HCT116 (cell line): ENCODE data around the gene MDM2. TPM values are rescaled to one million over a fixed set of nuclear protein-coding genes. Genes with fewer than 3 reads are reported as not detected.

Experiments
- ATAC-seq: fragments of 200-7000 bp; cut with Tn5 transposase; 2 replicates; pipeline ENCODE4 v1.9.1; 2020; ENCODE audit warnings: mild to moderate bottlenecking, moderate library complexity
- Bru-seq: library from RNA; stranded (reverse); fragments of 400-500 nt; gene quantifications from one replicate; lab custom pipeline; 2021; lab: Mats Ljungman, UMichigan
- BruChase-seq, 2 experiments: library from RNA; stranded (reverse); fragments of 400-500 nt; gene quantifications; one replicate each; lab custom pipeline; 2021; lab: Mats Ljungman, UMichigan
- BruUV-seq: library from RNA; stranded (reverse); fragments of 400-500 nt; replicated peaks from 2 replicates; lab custom pipeline; 2021; lab: Mats Ljungman, UMichigan
- CTCF ChIA-PET: fragments of 300-600 bp; sonication (Branson Sonifier 250); formaldehyde crosslinking; loops from one replicate; lab custom pipeline; 2021; ENCODE audit warnings: antibody characterized with exemption; lab: Charles Lee
- POLR2A ChIA-PET: fragments of 300-600, 350-600 bp; sonication (Branson Sonifier 250); formaldehyde crosslinking; loops from one replicate; lab custom pipeline; 2021; ENCODE audit warnings: antibody characterized with exemption; lab: Charles Lee
- RAD21 ChIA-PET, 2 experiments: fragments of 300-600 bp; sonication (Branson Sonifier 250); formaldehyde crosslinking; loops; one replicate each; lab custom pipeline; 2023; ENCODE audit warnings: low total read pairs in 2 of 2; ENCODE audit not compliant: uncharacterized antibody in 2 of 2, unreplicated experiment in 2 of 2, low non-redundant PET in 1 of 2; lab: Charles Lee
- DNase-seq: peaks from one replicate; pipeline ENCODE4 v3.0.0-alpha.2; 2010; ENCODE audit warnings: low read depth, low spot score
- H2AFZ ChIP-seq: fragments of 200-600 bp; shearing (Covaris generic), sonication (generic); 2 replicates; pipeline ENCODE4 v1.6.1; 2017; ENCODE audit warnings: low read depth, mixed run types, mixed read lengths, antibody characterized with exemption, low read length; ENCODE audit not compliant: poor library complexity, severe bottlenecking
- H3K27ac ChIP-seq: 2 replicates; pipeline ENCODE4 v1.5.1; 2012; ENCODE audit warnings: low read depth, low read length
- H3K27me3 ChIP-seq: fragments of 200-600 bp; sonication (generic); 2 replicates; pipeline ENCODE4 v1.6.1; 2016; ENCODE audit warnings: mixed run types, low read length, mixed read lengths; ENCODE audit not compliant: insufficient read depth
- H3K36me3 ChIP-seq, 2 experiments: fragments of 200-500 bp in 1 of 2; fragments of 200-600 bp in 1 of 2; sonication (Bioruptor generic) in 1 of 2; sonication (generic) in 1 of 2; 2 replicates each; pipeline versions ENCODE4 v1.5.1 to v1.6.1; 2014 to 2016; ENCODE audit warnings: low read length in 2 of 2, inconsistent platforms in 1 of 2, mixed read lengths in 1 of 2, mixed run types in 1 of 2; ENCODE audit not compliant: insufficient read depth in 2 of 2, control insufficient read depth in 1 of 2
- H3K4me1 ChIP-seq, 2 experiments: fragments of 200-600 bp in 1 of 2; sonication (generic) in 1 of 2; 2 replicates each; pipeline versions ENCODE4 v1.5.1 to v1.6.1; 2012 to 2017; ENCODE audit warnings: low read length in 2 of 2, inconsistent platforms in 1 of 2, mild to moderate bottlenecking in 1 of 2, mixed read lengths in 1 of 2, mixed run types in 1 of 2, moderate library complexity in 1 of 2; ENCODE audit not compliant: insufficient read depth in 2 of 2, control insufficient read depth in 1 of 2
- H3K4me2 ChIP-seq: fragments of 200-600 bp; sonication (generic); 2 replicates; pipeline ENCODE4 v1.6.1; 2017; ENCODE audit warnings: mixed run types, low read length, mixed read lengths
- H3K4me3 ChIP-seq, 2 experiments: fragments of 200-600 bp in 1 of 2; sonication (generic) in 1 of 2; replicated peaks in 1 of 2; 2 replicates each; pipeline ENCODE4 v1.5.1; 2011 to 2016; ENCODE audit warnings: low read length in 2 of 2, control low read depth in 1 of 2, low read depth in 1 of 2, mild to moderate bottlenecking in 1 of 2, mixed read lengths in 1 of 2, mixed run types in 1 of 2
- H3K79me2 ChIP-seq: fragments of 200-600 bp; sonication (generic); 2 replicates; pipeline ENCODE4 v1.6.1; 2017; ENCODE audit warnings: mild to moderate bottlenecking, mixed run types, low read length, moderate library complexity, mixed read lengths; ENCODE audit not compliant: insufficient read depth
- H3K9ac ChIP-seq: fragments of 200-600 bp; sonication (generic); 2 replicates; pipeline ENCODE4 v1.6.1; 2016; ENCODE audit warnings: low read length, mixed read lengths
- H3K9me2 ChIP-seq: fragments of 200-600 bp; sonication (generic), shearing (Covaris generic); 2 replicates; pipeline ENCODE4 v1.6.1; 2017; ENCODE audit warnings: mixed run types, mild to moderate bottlenecking, moderate library complexity; ENCODE audit not compliant: insufficient read depth
- H3K9me3 ChIP-seq, 2 experiments: fragments of 200-500 bp in 1 of 2; fragments of 200-600 bp in 1 of 2; sonication (Bioruptor generic) in 1 of 2; sonication (generic) in 1 of 2; 2 replicates each; pipeline ENCODE4 v1.6.1; 2014 to 2017; ENCODE audit warnings: low read length in 2 of 2, mixed read lengths in 2 of 2, inconsistent platforms in 1 of 2, low read depth in 1 of 2, mild to moderate bottlenecking in 1 of 2, mixed run types in 1 of 2, moderate library complexity in 1 of 2; ENCODE audit not compliant: control insufficient read depth in 1 of 2, insufficient read depth in 1 of 2
- H4K20me1 ChIP-seq: fragments of 200-600 bp; sonication (generic), shearing (Covaris generic); 2 replicates; pipeline ENCODE4 v1.6.1; 2017; ENCODE audit warnings: mixed run types, mild to moderate bottlenecking, moderate library complexity; ENCODE audit not compliant: insufficient read depth
- CBX3 ChIP-seq: IDR thresholded peaks from 2 replicates; pipeline ENCODE4 v1.6.1; 2012; ENCODE audit warnings: low read depth
- EZH2phosphoT487 ChIP-seq: fragments of 200-600 bp; IDR thresholded peaks from 2 replicates; pipeline ENCODE4 v1.6.1; 2018; ENCODE audit warnings: antibody characterized with exemption, borderline replicate concordance
- FOSL1 ChIP-seq: IDR thresholded peaks from 2 replicates; pipeline ENCODE4 v1.6.1; 2012; ENCODE audit warnings: low read depth
- JUND ChIP-seq: IDR thresholded peaks from 2 replicates; pipeline ENCODE4 v1.6.1; 2012
- POLR2A ChIP-seq: IDR thresholded peaks from 2 replicates; pipeline ENCODE4 v1.7.0; 2011; ENCODE audit warnings: borderline replicate concordance; ENCODE audit not compliant: insufficient read depth, insufficient read length; ENCODE audit errors: extremely low read depth
- POLR2AphosphoS5 ChIP-seq: IDR thresholded peaks from 2 replicates; pipeline ENCODE4 v1.6.1; 2011; ENCODE audit warnings: mild to moderate bottlenecking, low read depth, low read length, moderate library complexity
- RAD21 ChIP-seq: IDR thresholded peaks from 2 replicates; pipeline ENCODE4 v1.6.1; 2012; ENCODE audit warnings: low read depth, mild to moderate bottlenecking
- SIN3A ChIP-seq: IDR thresholded peaks from 2 replicates; pipeline ENCODE4 v1.6.1; 2012; ENCODE audit warnings: low read depth
- SP1 ChIP-seq: IDR thresholded peaks from 2 replicates; pipeline ENCODE4 v1.6.1; 2012; ENCODE audit warnings: low read depth
- SRF ChIP-seq: IDR thresholded peaks from 2 replicates; pipeline ENCODE4 v1.6.1; 2012; ENCODE audit warnings: low read depth
- YY1 ChIP-seq: IDR thresholded peaks from 2 replicates; pipeline ENCODE4 v1.6.1; 2011; ENCODE audit warnings: low read length, low read depth, moderate library complexity, mild to moderate bottlenecking; ENCODE audit not compliant: insufficient replicate concordance; ENCODE audit errors: extremely low read depth
- ZFX ChIP-seq: fragments of 450-650 bp; IDR thresholded peaks from 2 replicates; pipeline ENCODE4 v1.6.1; 2017
- intact Hi-C: fragments of 100-400 bp; cut with micrococcal nuclease; formaldehyde crosslinking; loops from 2 replicates; pipeline ENCODE4 v1.10.0; 2022
- long read RNA-seq: library from polyadenylated mRNA; unstranded; transcript quantifications from one replicate; pipeline ENCODE4 v2.0.0, GENCODE V29; 2021; ENCODE audit not compliant: unreplicated experiment
- polyA plus RNA-seq: library from polyadenylated mRNA; unstranded; fragments of >200 nt; gene quantifications from 2 replicates; pipeline ENCODE4 v1.2.1, GENCODE V29; 2012; ENCODE audit warnings: missing spikeins
- total RNA-seq: library from RNA; stranded (reverse); gene quantifications from one replicate; pipeline ENCODE4 v1.2.1, GENCODE V29; 2021; ENCODE audit not compliant: unreplicated experiment
- TF ChIP-seq, protein P1 (sequence below): IDR thresholded peaks from 2 replicates; pipeline ENCODE4 v1.6.1; 2012; ENCODE audit warnings: low read depth
- TF ChIP-seq, protein P2 (sequence below): IDR thresholded peaks from 2 replicates; pipeline ENCODE4 v1.6.1; 2012
- TF ChIP-seq, protein P3 (sequence below): IDR thresholded peaks from 2 replicates; pipeline ENCODE4 v1.6.1; 2011; ENCODE audit warnings: mild to moderate bottlenecking, low read length, moderate library complexity; ENCODE audit not compliant: insufficient replicate concordance; ENCODE audit errors: extremely low read depth
- TF ChIP-seq, protein P4 (sequence below), 3 experiments: fragments of 200-600 bp in 1 of 3; sonication (generic) in 1 of 3; IDR thresholded peaks in 2 of 3; conservative IDR thresholded peaks in 1 of 3; 2 replicates each; pipeline ENCODE4 v1.5.1; 2012 to 2017; ENCODE audit warnings: low read depth in 2 of 3, low read length in 2 of 3, antibody characterized with exemption in 1 of 3, borderline replicate concordance in 1 of 3, control low read depth in 1 of 3, mild to moderate bottlenecking in 1 of 3, mixed read lengths in 1 of 3, mixed run types in 1 of 3, moderate library complexity in 1 of 3; ENCODE audit not compliant: insufficient read depth in 1 of 3

MDM2 gene
- total RNA-seq, result 170 TPM
- 33.0 and 35.6 TPM in 2 replicates for polyA plus RNA-seq
- Bru-seq, nascent RNA, result percentile 96 among the genes with signal in this experiment
- percentile 98 among the genes with signal in this experiment for BruChase-seq, experiment 1, labeled RNA remaining after a 6-hour chase
- BruChase-seq, experiment 2, labeled RNA remaining after a 2-hour chase, result percentile 98 among the genes with signal in this experiment
- long read RNA-seq, full-length matches to known transcripts, result 14 of 36 reads
- long read RNA-seq, partial matches to known transcripts, result 2 of 36 reads
- long read RNA-seq, other reads (novel, unspliced or antisense), result 20 of 36 reads

DNA sequence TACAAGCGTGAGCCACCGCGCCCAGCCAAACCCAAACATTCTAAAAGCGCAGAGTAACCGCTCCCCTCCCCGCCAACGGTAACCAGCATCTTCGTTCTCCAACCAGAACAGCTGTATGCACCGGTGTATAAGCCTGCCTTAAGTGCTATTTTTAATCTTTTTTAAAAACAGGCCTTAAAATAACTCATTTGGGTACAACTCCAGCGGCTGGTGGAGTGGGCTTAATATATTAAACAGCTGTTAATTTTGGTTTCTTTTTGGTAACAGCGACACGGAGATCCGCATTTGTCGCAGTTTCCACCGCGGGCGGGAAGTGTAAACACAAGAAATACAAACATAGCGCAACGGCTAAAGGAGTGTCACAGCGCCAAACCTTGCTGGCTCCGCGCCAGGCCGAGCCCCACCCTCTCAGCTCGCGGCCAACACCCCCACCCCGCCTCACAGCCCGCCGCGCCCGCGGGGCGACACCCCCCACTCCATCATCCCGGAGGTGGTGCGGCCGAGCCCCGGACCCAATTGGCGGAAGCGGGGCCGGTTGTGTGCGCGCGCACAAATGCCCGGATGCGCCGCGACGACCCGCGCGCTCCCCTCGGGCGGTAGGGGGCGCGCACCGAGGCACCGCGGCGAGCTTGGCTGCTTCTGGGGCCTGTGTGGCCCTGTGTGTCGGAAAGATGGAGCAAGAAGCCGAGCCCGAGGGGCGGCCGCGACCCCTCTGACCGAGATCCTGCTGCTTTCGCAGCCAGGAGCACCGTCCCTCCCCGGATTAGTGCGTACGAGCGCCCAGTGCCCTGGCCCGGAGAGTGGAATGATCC is at the start of gene MDM2:
Gene MDM2, plus strand, starts transcription at position 602 of the 812 bp plus-strand sequence. CDS start 301 bp downstream, outside the sequence.
- CTCF ChIA-PET, result interaction anchor here (1.1 to 2.4 kb wide), 7 partner anchors 10 to 474 kb away, joined by 3 to 12 read pairs (median 4); partner anchors contain the start of gene SLC35E3
- ATAC-seq, result peak; percentile 87
- TF ChIP-seq JUND (no peak), SP1 (peak; percentile 69), SIN3A (peak; percentile 89), POLR2A (peak; percentile 72), CBX3 (peak; percentile 18), YY1 (peak; percentile 53), POLR2AphosphoS5 (peak; percentile 91), ZFX (peak; percentile 94), EZH2phosphoT487 (no peak), FOSL1 (peak; percentile 25), SRF (no peak), RAD21 (peak; percentile 30; the same call in 1 of the 2 replicates)
- TF ChIP-seq, protein P1, sequence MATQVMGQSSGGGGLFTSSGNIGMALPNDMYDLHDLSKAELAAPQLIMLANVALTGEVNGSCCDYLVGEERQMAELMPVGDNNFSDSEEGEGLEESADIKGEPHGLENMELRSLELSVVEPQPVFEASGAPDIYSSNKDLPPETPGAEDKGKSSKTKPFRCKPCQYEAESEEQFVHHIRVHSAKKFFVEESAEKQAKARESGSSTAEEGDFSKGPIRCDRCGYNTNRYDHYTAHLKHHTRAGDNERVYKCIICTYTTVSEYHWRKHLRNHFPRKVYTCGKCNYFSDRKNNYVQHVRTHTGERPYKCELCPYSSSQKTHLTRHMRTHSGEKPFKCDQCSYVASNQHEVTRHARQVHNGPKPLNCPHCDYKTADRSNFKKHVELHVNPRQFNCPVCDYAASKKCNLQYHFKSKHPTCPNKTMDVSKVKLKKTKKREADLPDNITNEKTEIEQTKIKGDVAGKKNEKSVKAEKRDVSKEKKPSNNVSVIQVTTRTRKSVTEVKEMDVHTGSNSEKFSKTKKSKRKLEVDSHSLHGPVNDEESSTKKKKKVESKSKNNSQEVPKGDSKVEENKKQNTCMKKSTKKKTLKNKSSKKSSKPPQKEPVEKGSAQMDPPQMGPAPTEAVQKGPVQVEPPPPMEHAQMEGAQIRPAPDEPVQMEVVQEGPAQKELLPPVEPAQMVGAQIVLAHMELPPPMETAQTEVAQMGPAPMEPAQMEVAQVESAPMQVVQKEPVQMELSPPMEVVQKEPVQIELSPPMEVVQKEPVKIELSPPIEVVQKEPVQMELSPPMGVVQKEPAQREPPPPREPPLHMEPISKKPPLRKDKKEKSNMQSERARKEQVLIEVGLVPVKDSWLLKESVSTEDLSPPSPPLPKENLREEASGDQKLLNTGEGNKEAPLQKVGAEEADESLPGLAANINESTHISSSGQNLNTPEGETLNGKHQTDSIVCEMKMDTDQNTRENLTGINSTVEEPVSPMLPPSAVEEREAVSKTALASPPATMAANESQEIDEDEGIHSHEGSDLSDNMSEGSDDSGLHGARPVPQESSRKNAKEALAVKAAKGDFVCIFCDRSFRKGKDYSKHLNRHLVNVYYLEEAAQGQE, result no peak
- TF ChIP-seq, protein P2, sequence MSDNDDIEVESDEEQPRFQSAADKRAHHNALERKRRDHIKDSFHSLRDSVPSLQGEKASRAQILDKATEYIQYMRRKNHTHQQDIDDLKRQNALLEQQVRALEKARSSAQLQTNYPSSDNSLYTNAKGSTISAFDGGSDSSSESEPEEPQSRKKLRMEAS, result peak; percentile 81
- TF ChIP-seq, protein P3, sequence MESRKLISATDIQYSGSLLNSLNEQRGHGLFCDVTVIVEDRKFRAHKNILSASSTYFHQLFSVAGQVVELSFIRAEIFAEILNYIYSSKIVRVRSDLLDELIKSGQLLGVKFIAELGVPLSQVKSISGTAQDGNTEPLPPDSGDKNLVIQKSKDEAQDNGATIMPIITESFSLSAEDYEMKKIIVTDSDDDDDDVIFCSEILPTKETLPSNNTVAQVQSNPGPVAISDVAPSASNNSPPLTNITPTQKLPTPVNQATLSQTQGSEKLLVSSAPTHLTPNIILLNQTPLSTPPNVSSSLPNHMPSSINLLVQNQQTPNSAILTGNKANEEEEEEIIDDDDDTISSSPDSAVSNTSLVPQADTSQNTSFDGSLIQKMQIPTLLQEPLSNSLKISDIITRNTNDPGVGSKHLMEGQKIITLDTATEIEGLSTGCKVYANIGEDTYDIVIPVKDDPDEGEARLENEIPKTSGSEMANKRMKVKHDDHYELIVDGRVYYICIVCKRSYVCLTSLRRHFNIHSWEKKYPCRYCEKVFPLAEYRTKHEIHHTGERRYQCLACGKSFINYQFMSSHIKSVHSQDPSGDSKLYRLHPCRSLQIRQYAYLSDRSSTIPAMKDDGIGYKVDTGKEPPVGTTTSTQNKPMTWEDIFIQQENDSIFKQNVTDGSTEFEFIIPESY, result peak; percentile 4
- TF ChIP-seq, protein P4, sequence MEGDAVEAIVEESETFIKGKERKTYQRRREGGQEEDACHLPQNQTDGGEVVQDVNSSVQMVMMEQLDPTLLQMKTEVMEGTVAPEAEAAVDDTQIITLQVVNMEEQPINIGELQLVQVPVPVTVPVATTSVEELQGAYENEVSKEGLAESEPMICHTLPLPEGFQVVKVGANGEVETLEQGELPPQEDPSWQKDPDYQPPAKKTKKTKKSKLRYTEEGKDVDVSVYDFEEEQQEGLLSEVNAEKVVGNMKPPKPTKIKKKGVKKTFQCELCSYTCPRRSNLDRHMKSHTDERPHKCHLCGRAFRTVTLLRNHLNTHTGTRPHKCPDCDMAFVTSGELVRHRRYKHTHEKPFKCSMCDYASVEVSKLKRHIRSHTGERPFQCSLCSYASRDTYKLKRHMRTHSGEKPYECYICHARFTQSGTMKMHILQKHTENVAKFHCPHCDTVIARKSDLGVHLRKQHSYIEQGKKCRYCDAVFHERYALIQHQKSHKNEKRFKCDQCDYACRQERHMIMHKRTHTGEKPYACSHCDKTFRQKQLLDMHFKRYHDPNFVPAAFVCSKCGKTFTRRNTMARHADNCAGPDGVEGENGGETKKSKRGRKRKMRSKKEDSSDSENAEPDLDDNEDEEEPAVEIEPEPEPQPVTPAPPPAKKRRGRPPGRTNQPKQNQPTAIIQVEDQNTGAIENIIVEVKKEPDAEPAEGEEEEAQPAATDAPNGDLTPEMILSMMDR (IDR thresholded peaks at IDR 0.05 in 2 of 3, conservative IDR thresholded peaks at IDR 0.05 in 1 of 3; ENCODE audit: borderline replicate concordance in 1 of 3, insufficient read depth in 1 of 3, low read depth in 2 of 3, low read length in 2 of 3), result peak in 2 of 3 experiments; percentile 67 to 84; a peak in 4 of 6 replicates

More for the DNA sequence above, at the start of gene MDM2:
- H3K4me3 ChIP-seq, result peak within 1 kb of the TSS; percentile 95 to 96
- H3K4me1 ChIP-seq, result peaks cover 6 to 31% of the 10 kb centered on the region in 2 experiments; a peak in 3 of 4 replicates
- peaks cover 48% of the 10 kb centered on the region for H3K79me2 ChIP-seq
- H4K20me1 ChIP-seq, result no peaks in the 10 kb centered on the region; the same call in 1 of the 2 replicates
- no peaks in the 10 kb centered on the region for H3K9me2 ChIP-seq
- DNase-seq, result peak; percentile 77
- ChIA-PET POLR2A (interaction anchor here (1.6 to 1.8 kb wide), 3 partner anchors 12 to 22 kb away, joined by 4 to 7 read pairs (median 4); no protein-coding TSS in a partner anchor), RAD21 (interaction anchor here in 1 of 2 experiments (1.4 kb wide), 1 partner anchor 62 kb away, joined by 5 read pairs; the partner anchor contains the start of gene SLC35E3)
- H3K27me3 ChIP-seq, result no peaks in the 10 kb centered on the region
- H3K9me3 ChIP-seq, result no peaks in the 10 kb centered on the region
- peak within 1 kb of the TSS; percentile 86 for H2AFZ ChIP-seq
- TSS peak; percentile 82 for BruUV-seq
- intact Hi-C loops, result loop anchor here (1.0 to 5.0 kb wide), 2 partner anchors 61 to 475 kb away; partner anchors contain the start of genes MDM1 and SLC35E3
- H3K36me3 ChIP-seq, result peaks cover 0 to 8% of the 10 kb centered on the region in 2 experiments; a peak in 2 of 4 replicates
- H3K4me2 ChIP-seq, result peak within 1 kb of the TSS; percentile 84
- peak within 1 kb of the TSS; percentile 99 for H3K27ac ChIP-seq
- peak within 1 kb of the TSS; percentile 100 for H3K9ac ChIP-seq
